Umbilical cord (tissue), 2 donors: ENCODE measurements around the gene SRSF1. TPM values are rescaled to one million over a fixed set of nuclear protein-coding genes. Genes with fewer than 3 reads are reported as not detected.

Experiments
- DNase-seq: peaks from one replicate; pipeline ENCODE4 v3.0.0-alpha.2; 2015; ENCODE audit warnings: low spot score
- total RNA-seq: library from RNA; depleted of rRNA; stranded (reverse); fragments of >200 nt; gene quantifications from one replicate; pipeline ENCODE4 v1.2.3, GENCODE V29; 2014; ENCODE audit warnings: low replicate concordance; ENCODE audit not compliant: insufficient read depth

The SRSF1 gene
- total RNA-seq, 1 donor from 2014 or later = 209 TPM

- DNase-seq = no peak
Observed at GRCh38 chr17:58019039-58019438, 12.0 kb upstream of the SRSF1 start.

GRCh38 chr17:58010067-58010799, 3.2 kb upstream of the SRSF1 start:
- DNase-seq = no peak

- no peak for DNase-seq
Observed at GRCh38 chr17:58007781-58008706, 998 bp upstream of the SRSF1 start.

GRCh38 chr17:58006560-58006923, 504 bp downstream of the SRSF1 start:
- DNase-seq = peak; percentile 84

- no peak for DNase-seq
Observed at GRCh38 chr17:58005728-58006559, 1.1 kb downstream of the SRSF1 start.

GRCh38 chr17:58005031-58005727, 1.9 kb downstream of the SRSF1 start:
- no peak for DNase-seq

- no peak for DNase-seq
Observed at GRCh38 chr17:58004060-58004459, 3.0 kb downstream of the SRSF1 start.

- DNase-seq = no peak
Observed at GRCh38 chr17:58002973-58003372, 4.1 kb downstream of the SRSF1 start.

GRCh38 chr17:58002154-58002948, 4.7 kb downstream of the SRSF1 start:
- DNase-seq = no peak

GRCh38 chr17:58001461-58002124, 5.5 kb downstream of the SRSF1 start:
- DNase-seq = no peak

GRCh38 chr17:57999496-58000017, 7.5 kb downstream of the SRSF1 start:
- DNase-seq = peak; percentile 83

GRCh38 chr17:57999010-57999495, 8.0 kb downstream of the SRSF1 start:
- no peak for DNase-seq

- DNase-seq = no peak
Observed at GRCh38 chr17:57997085-57997809, 9.8 kb downstream of the SRSF1 start.

GRCh38 chr17:57995076-57995956, 11.7 kb downstream of the SRSF1 start:
- peak; percentile 78 for DNase-seq

GRCh38 chr17:57994436-57994835, 12.6 kb downstream of the SRSF1 start:
- no peak for DNase-seq

GRCh38 chr17:57993471-57994365, 13.3 kb downstream of the SRSF1 start:
- no peak for DNase-seq

- no peak for DNase-seq
Observed at GRCh38 chr17:57991537-57991936, 15.5 kb downstream of the SRSF1 start.
